Measurements from ENCODE around the gene HTR3D.
"Not testable (repeated sequence)": the region's sequence is repeated elsewhere in the genome, so short reads cannot be mapped to it uniquely, and the experiment has no call there.

Gene HTR3D

DNA sequence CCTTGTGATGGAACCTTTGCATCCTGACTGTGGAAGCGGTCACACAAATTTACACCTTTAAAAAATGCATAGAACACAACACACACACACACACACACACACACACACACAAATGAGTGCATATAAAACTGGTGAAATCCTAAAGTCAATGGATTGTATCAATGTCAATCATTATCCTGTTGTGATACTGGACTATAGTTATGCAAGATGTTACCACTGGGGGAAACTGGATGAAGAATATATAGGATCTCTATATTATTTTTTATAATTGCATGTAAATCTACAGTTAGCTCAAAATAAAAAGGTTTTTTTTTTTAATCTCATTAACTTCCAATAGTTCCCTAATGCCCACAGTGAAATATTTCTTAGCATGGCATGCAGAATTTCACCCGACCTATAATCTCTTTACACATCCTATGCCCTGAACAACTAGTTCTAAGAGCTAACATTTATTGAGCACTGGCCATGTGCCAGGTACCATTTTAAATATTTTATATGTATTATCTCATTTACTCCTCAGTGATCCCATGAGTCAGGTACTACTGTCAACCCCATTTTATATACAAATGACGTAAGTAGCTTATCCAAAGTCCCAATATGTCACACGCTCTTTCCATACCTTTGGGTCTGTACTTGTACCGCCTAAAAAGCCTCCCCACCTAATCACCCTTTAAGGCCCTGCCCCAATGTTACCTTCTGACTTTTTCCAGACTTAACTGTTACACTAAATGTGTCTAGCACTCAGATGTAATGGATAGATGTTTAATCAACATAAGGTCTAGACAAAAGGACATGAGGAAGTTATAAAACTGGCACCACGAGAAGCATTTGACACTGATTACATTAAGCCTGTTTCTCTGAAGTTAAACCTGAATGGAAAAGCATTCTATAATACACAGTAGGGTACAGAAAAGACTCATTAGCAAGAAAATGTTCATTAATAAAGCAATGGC, 19.3 kb upstream of the HTR3D start:
- DNase-seq: no peak
- intact Hi-C loops (cut with DNase I): loop anchor here (10.0 kb wide), 1 partner anchor 123 kb away; the partner anchor contains the start of gene EIF2B5

DNA sequence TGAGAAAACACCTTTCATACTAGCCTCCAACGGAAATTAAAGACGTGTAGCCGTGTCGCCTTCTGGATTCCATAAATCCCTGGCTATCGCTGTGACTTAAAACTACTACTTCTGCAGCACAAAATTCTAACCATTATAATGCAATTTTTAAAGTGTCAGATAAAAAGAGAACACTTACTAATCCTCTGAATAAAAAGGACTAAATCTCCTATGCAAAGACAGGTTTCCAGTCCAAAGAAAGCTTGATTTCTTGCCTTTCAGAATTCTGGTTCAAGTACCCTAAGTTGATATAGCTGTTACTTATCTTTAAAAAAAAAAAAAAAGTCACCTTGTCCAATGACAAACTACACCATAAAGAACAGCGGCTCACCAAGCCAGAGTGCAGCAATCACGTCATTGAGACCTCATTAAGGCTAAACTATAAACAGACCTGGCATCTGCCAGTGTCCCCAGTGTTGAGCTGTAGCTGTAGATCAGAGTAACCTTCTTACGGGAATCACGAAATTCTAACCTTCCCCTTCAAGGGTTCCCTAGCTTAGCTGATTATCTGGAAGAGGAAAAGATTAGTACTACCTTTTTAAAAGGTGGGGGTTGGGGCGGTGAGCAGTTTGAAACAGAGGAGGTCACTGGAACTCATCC, 16.0 kb upstream of the HTR3D start:
- intact Hi-C loops (cut with DNase I): loop anchor here (5.0 to 10.0 kb wide), 2 partner anchors 118 to 119 kb away; partner anchors contain the start of gene EIF2B5
- DNase-seq: no peak

DNA sequence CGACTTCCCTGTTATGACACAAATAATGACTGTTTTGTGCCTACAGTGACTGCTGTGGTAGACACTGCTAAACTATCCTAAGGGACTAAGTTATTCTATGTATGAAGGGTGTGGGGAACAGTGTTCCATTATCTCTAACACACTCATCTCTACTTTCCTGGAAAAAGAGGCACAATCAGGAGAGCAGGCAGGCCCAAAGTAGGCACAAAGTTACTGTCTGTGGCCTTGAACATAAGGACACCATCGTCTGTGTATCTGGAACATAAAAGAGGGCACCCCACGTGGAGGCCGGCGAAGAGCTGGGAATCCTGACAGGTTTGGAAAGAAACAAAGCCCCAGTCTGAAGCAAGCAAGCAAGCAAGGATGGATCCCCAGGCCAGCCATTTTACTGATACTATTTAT, 15.4 kb upstream of the HTR3D start:
- intact Hi-C loops (cut with DNase I): loop anchor here (5.0 to 10.0 kb wide), 2 partner anchors 119 kb away; partner anchors contain the start of gene EIF2B5
- no peak for DNase-seq

DNA sequence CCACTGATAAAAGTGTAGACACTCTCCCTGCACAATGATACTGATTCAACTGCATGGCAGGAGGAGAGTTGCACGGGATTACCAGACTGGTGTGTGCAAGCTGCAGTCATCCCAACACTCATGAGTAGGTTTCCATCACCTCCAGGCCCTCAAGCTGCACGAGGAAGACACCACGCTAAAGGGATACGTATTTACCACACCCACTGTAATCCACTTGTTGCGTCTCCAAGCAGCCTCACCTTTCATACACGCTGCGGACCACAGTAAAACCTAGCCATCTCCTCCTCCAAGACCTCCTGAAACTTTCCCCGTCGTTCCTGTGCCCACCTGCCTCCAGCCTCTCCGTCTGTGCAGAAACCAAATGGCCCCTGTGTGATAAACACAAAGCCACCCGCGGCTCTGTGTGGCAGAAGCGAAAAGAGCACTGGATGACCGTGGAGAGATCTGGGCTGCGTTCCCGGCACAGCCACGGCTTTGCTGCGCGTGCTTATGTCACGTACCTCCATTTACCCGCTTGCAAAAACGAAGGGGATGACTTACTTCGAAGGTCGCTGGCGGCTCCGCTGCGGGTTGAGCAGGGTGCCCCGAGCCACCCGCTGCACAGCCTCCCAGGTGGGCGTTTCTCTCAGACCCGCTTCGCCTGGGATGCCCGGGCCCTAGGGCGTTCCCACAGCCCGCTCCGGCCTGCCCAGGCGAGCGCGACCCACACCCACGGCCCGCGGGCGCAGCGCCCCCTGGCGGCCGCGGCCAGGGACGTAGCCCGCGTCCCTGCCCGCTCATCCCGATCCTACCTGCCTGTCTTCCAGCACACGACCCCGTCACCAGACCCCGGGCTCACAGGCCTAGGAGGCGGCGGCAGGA, 14.5 kb upstream of the HTR3D start:
- peak; percentile 5 to 84 (median 60) for DNase-seq
- intact Hi-C loops (cut with DNase I): loop anchor here (5.0 to 10.0 kb wide), 2 partner anchors 118 to 120 kb away; partner anchors contain the start of gene EIF2B5

DNA sequence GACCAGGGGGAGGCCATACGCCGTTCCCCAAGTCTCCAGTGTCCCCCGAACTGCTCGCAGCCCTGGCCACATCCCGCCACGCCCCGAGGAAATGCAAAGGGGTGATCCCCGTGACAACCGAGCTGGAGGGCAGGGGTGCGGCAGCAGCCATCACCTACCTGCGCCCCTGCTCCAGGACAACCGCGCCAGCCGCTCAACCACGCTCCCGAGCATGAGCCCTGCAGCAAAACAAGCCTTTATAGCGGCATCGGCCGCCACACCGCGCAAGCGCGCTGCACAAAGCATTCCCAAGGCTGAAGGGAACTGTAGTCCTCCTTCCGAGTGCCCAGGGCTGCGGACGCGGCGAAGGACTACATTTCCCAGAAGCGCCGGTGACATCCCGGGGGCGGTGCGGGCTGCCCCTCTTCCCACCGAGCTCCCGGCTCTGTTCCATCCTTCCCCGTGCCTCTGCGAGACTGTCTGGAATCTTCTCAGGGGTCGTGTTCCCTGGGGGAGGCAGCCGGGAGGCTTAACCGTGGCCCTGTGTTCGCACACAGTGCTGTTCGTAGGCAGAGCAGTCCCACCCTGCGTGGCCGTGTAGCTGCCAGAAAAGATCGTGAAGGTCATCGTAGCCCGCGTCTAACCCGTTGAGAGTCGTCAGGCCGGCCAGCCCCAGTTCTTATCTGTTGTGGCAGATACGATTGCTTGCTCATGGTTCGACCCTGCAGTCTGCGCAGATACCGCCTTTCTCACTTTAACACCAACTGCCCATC, 13.7 kb upstream of the HTR3D start, which contains the start of gene ABCC5:
Gene ABCC5, minus strand, starts transcription at position 213 of the 752 bp plus-strand sequence. CDS start 3,492 bp downstream, outside the sequence.
- intact Hi-C loops (cut with DNase I): loop anchor here (5.0 to 10.0 kb wide), 2 partner anchors 117 to 121 kb away; partner anchors contain the start of gene EIF2B5

DNA sequence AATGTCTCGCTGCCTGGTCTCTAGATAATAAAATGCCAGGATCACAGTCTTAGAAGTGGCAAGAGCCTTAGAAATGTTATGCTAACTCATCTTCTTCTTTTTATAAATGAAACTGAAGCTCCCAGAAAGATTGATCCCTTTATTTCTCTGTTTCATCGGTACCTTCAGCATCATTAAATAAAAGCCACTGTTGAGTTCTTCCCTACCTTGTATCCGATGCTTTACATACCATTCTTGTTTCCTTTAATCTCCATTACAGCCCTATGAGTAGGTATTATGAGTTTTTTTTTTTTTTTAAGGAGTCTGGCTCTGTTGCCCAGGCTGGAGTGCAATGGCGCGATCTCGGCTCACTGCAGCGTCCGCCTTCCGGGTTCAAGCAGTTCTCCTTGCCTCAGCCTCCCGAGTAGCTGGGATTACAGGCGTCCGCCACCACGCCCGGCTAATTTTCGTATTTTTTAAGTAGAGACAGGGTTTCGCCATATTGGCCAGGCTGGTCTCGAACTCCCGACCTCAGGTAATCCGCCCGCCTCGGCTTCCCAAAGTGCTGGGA, 13.0 kb upstream of the HTR3D start:
- intact Hi-C loops (cut with DNase I): loop anchor here (5.0 to 10.0 kb wide), 2 partner anchors 116 to 121 kb away; partner anchors contain the start of gene EIF2B5
- DNase-seq: no peak

More for the DNA sequence above, 13.7 kb upstream of the HTR3D start, which contains the start of gene ABCC5:
- peak; percentile 91 to 99 (median 97) for DNase-seq

DNA sequence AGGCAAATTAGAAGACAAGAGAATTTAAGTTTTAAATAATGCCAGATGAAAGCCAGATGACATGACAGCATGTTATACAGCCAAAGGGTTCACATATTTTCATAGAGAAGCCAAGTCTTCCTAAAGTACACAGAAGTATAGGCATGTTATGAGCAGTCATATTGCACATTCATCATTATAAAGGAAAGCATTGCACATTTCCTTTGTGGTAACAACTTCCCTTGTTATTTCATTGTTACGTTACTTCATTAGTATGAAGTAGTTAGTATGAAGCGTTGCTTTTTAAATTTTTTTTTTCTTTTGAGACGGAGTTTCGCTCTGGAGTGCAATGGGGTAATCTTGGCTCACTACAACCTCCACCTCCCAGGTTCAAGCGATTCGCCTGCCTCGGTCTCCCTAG, 9.2 kb upstream of the HTR3D start:
- no peak for DNase-seq
- intact Hi-C loops (cut with DNase I): no loop called here

DNA sequence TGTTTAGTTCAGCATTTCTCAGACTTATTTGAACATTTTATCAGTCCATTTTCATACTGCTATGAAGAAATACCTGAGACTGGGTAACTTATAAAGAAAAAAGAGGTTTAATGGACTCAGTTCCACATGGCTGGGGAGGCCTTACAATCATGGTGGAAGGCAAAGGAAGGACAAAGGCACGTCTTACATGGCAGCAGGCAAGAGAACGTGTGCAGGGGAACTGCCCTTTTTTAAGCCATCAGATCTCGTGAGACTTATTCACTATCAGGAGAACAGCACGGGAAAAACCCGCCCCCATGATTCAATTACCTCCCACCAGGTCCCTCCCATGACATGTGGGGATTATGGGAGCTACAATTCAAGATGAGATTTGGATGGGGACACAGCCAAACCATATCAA, 6.3 kb upstream of the HTR3D start:
- DNase-seq; intact Hi-C loops (cut with DNase I): not testable (repeated sequence)

DNA sequence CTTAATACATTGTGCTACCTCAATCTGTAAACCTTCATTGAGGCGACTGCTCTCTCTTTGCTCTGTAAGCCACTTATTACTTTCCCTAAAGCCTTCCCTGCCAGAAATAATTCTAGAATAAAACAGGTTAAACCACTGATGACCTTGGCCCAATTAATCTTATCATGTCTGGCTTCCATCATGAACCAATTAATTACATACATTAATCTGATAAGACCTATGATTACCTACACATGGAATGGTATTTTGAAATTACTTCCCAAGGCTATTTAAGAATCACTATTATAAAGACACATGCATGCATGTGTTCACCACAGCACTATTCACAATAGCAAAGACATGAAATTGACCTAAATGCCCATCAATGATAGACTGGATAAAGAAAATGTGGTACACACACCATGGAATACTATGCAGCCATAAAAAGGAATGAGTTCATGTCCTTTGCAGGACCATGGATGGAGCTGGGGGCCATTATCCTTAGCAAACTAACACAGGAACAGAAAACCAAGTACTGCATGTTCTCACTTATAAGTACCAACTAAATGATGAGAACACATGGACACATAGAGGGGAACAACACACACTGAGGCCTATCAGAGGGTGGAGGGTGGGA, 3.2 kb upstream of the HTR3D start:
- intact Hi-C loops (cut with DNase I); DNase-seq: not testable (repeated sequence)

DNA sequence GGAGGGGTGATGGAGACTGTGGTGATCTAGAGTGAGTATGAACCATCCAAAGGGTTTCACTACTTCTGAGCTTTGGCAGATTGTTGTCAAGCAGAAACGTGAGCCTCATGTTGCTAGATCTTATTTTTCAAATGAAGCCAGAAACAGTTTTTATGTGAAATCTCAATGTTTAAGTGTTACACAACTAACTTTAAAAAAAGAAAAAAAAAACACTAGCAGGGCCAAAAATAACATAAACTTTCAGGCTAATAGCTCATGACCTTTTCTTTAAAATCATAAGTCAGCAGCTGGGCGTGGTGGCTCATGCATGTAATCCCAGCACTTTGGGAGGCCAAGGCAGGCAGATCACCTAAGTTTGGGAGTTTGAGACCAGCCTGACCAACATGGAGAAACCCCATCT, 2.1 kb upstream of the HTR3D start:
- DNase-seq: no peak
- intact Hi-C loops (cut with DNase I): no loop called here

DNA sequence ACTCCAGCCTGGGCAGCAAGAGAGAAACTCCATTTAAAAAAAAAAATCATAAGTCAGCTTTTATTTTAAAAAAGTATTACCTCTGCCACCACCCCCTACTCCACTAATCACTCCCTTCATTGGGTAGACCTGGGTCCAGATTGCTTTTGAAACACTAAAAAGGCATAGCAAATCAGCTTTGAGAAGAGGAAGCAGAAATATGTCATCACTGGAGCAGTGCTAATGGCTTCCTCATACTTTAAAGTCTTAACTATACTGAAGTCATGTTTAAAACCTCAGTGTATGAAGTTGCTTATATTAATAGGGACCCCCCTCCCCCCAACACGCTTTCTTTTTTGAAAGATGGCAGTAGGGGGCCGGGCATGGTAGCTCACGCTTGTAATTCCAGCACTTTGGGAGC, 1.0 kb upstream of the HTR3D start:
- no peak for DNase-seq
- intact Hi-C loops (cut with DNase I): no loop called here

DNA sequence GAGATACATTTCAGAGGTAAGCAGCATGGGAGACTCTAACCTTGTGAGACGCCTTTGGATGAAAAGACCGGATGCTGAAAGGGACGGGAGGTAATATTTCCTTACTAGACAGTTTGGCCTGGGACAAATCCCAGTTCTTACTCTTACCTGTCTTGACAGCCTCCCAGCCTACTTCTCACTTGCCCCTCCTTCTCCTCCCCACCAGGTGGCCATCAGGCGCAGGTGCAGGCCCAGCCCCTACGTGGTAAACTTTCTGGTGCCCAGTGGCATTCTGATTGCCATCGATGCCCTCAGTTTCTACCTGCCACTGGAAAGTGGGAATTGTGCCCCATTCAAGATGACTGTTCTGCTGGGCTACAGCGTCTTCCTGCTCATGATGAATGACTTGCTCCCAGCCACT, 6.3 kb downstream of the HTR3D start:
- DNase-seq: no peak
- intact Hi-C loops (cut with DNase I): no loop called here

DNA sequence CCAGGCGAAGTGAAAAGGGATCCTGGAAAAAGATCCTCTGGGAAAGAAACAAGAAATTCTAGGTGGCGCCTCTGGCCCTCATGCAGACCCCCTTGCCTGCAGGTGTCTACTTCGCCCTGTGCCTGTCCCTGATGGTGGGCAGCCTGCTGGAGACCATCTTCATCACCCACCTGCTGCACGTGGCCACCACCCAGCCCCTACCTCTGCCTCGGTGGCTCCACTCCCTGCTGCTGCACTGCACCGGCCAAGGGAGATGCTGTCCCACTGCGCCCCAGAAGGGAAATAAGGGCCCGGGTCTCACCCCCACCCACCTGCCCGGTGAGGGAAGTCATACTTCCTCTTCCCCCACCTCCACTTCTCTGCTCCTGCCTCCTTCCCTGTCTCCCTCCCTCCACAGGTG, 6.8 kb downstream of the HTR3D start:
- DNase-seq; intact Hi-C loops (cut with DNase I): not testable (repeated sequence)

DNA sequence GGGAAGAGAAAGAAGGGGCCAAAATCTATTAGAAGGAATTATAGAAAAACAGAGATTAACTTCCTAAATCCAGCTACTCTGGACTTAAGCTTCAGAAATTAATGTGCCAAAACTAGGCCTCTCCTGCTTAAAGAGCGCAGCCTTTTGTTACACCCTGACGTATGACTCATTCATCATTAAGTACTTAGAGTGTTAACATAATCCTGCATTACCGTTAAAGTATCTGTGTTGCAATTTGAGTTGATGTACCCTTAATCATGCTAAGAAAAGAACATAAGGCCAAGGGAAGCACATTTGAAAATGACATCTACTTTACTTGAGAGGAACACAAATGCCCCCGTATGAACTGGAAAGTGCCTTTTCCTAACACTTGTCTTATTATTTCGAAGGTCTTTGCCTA, 7.9 kb downstream of the HTR3D start:
- intact Hi-C loops (cut with DNase I): no loop called here
- DNase-seq: peak in 5 of 42 donors; percentile 8 to 61 (median 19)

DNA sequence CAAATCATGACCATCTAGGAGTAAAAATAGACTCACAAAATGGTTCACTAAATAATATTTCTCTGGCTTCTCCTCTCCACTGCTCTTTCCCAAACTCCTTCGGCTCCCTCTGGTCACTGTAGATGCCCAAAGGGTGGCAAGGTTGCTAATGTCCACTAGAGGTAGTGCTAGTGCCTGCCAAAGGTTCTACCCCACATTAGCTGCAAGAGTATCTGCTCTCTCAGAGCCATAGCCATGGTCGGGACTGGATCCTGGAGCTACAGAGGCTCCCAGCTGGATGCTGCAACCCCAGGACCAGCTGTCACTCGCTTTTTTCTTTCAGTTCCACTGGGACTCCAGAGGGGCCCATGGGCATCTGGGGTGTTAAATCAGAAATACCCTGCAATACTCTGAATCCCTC, 8.5 kb downstream of the HTR3D start:
- intact Hi-C loops (cut with DNase I): no loop called here
- DNase-seq: no peak

DNA sequence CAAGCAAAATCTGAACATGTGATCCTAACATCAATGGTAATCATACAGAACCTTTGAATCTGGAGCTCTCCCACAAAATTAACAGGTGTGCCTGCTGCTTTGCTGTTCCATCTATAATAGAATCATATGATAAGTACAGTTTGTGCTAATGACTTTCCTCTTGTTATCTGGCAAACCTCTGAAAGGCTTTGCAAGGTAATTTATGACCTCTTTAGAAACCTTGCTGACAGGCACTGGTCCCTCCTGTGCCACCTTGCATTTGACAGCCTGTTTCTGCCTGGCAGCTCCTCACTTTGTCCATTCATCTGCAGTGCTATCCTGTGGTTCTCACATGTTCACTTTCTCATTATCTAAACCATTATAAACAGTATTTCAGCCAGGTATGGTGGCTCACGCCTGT, 11.1 kb downstream of the HTR3D start:
- DNase-seq: no peak
- intact Hi-C loops (cut with DNase I): no loop called here

DNA sequence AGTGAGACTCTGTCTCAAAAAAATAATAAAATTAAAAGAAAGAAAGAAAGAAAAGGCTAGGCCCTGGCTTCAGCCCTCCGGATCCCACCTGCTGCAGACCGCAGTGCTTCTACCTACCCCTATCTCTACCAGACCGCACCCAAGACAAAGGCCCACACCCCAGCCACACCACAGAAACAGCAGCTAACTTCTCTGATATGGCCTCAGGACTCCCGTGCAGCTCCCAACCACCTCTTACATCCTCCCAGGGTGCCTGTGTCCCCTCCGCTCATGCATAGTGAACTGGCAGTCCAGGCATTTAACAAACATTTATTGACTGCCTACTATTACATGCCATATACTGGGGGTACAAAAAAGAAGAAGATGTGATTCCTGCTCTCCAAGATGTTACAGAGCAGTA, 14.5 kb downstream of the HTR3D start:
- no peak for DNase-seq
- intact Hi-C loops (cut with DNase I): no loop called here
